Left lung (tissue), 10 donors: Measurements from ENCODE around the gene TEX28. TPM values are rescaled to one million over a fixed set of nuclear protein-coding genes. Genes with fewer than 3 reads are reported as not detected.

ENCODE experiments used
- ATAC-seq: fragments of 200-7000 bp; cut with Tn5 transposase; one replicate; pipeline ENCODE4 v1.9.1; 2020; ENCODE audit warnings: moderate library complexity
- DNase-seq, 4 donors: peaks; one replicate each; pipeline ENCODE4 v3.0.0-alpha.2; 2013 to 2020
- H3K27ac ChIP-seq, 2 donors: fragments of 200-600 bp; sonication (generic) in 1 of 2; one replicate each; pipeline versions ENCODE4 v1.5.0 to v1.8.0; 2020 to 2021
- H3K27me3 ChIP-seq, 2 donors: fragments of 200-600 bp; sonication (generic) in 1 of 2; one replicate each; pipeline versions ENCODE4 v1.5.0 to v1.8.0; 2020 to 2021
- H3K36me3 ChIP-seq, 2 donors: fragments of 200-600 bp; sonication (generic) in 1 of 2; one replicate each; pipeline versions ENCODE4 v1.5.0 to v1.8.0; 2020 to 2021
- H3K4me1 ChIP-seq, 2 donors: fragments of 200-600 bp; one replicate each; pipeline ENCODE4 v1.8.0; 2021
- H3K4me3 ChIP-seq, 2 donors: fragments of 200-600 bp; sonication (generic) in 1 of 2; one replicate each; pipeline versions ENCODE4 v1.5.0 to v1.8.0; 2020 to 2021; ENCODE audit warnings: mild to moderate bottlenecking in 1 of 2
- H3K9me3 ChIP-seq, 2 donors: fragments of 200-600 bp; sonication (generic) in 1 of 2; one replicate each; pipeline versions ENCODE4 v1.5.0 to v1.8.0; 2020 to 2021
- CTCF ChIP-seq, 2 donors: fragments of 200-600 bp; sonication (generic) in 1 of 2; IDR thresholded peaks; one replicate each; pipeline versions ENCODE4 v1.5.0 to v1.8.0; 2021; ENCODE audit warnings: antibody characterized with exemption in 2 of 2
- intact Hi-C, 2 donors: fragments of 100-400 bp; cut with DNase I; formaldehyde crosslinking; loops; one replicate each; pipeline versions ENCODE4 v1.11.2 to v1.14.2; 2022
- polyA plus RNA-seq, 6 donors: library from polyadenylated mRNA; unstranded; fragments of 120-200 nt; gene quantifications; one replicate each; pipeline ENCODE4 v1.2.1, GENCODE V29; 2013; ENCODE audit not compliant: insufficient read length in 6 of 6
- total RNA-seq, 2 donors: library from RNA; stranded (reverse); fragmentation: NEBNext Ultra II Directional; extraction: Animal tissue kit (Norgen Biotek cat#: 25700); gene quantifications; one replicate each; pipeline ENCODE4 v1.2.1, GENCODE V29; 2021
- donor health status: DM: no; HTN: yes; CAD: no.
- donor health status: DM: no; HTN: no; CAD: no.

The TEX28 gene
- total and polyA plus RNA-seq, 8 donors, result not detected

GRCh38 chrX:154320406-154320805 lies 25.5 kb upstream of the TEX28 start:
- intact Hi-C loops, result no loop called here
- no peaks in the 10 kb centered on the region for H3K4me1 ChIP-seq
- H3K9me3 ChIP-seq, result no peaks in the 10 kb centered on the region
- no peak for TF ChIP-seq CTCF (IDR thresholded peaks at IDR 0.05)
- H3K4me3 ChIP-seq, result no peak overlapping the region
- ATAC-seq (no peak), DNase-seq (no peak)
- H3K27me3 ChIP-seq, result no peaks in the 10 kb centered on the region
- H3K27ac ChIP-seq, result no peak overlapping the region
- no peaks in the 10 kb centered on the region for H3K36me3 ChIP-seq

- peak; percentile 31 to 35 for TF ChIP-seq CTCF (IDR thresholded peaks at IDR 0.05)
- H3K27ac ChIP-seq, result no peak overlapping the region
- no peaks in the 10 kb centered on the region for H3K4me1 ChIP-seq
- H3K36me3 ChIP-seq, result no peaks in the 10 kb centered on the region
- no peaks in the 10 kb centered on the region for H3K9me3 ChIP-seq
- H3K4me3 ChIP-seq, result no peak overlapping the region
- H3K27me3 ChIP-seq, result no peaks in the 10 kb centered on the region
- DNase-seq, result peak in 1 of 4 donors; percentile 26
- intact Hi-C loops, result no loop called here
- peak; percentile 53 for ATAC-seq
These were observed 22.6 kb upstream of the TEX28 start for GRCh38 chrX:154317391-154317995.

DNA sequence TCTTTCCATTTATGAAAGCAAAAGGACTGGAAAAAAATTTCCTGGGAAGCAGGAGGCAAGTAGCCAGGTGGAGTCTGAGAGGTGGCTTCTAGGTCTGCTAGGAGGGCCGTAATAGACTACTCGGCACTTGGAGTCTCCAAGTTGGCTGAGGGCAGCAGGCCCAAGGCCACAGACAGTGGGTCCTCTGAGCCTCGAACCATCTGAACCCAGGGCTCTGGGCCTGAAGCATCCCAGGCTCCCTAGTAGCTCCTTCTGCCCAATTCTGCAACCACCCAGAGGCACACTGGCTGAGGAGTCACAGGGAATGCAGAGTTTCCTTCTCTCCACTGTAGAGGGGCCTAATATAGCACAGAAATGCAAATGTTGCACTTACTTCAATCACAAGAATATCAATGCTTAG lies 20.5 kb upstream of the TEX28 start:
- intact Hi-C loops, result no loop called here
- Histone ChIP-seq H3K27me3 (no peaks in the 10 kb centered on the region), H3K4me3 (no peak overlapping the region), H3K36me3 (no peaks in the 10 kb centered on the region), H3K9me3 (no peaks in the 10 kb centered on the region), H3K4me1 (no peaks in the 10 kb centered on the region), H3K27ac (no peak overlapping the region)
- no peak for TF ChIP-seq CTCF (IDR thresholded peaks at IDR 0.05)
- no peak for ATAC-seq
- no peak for DNase-seq

DNA sequence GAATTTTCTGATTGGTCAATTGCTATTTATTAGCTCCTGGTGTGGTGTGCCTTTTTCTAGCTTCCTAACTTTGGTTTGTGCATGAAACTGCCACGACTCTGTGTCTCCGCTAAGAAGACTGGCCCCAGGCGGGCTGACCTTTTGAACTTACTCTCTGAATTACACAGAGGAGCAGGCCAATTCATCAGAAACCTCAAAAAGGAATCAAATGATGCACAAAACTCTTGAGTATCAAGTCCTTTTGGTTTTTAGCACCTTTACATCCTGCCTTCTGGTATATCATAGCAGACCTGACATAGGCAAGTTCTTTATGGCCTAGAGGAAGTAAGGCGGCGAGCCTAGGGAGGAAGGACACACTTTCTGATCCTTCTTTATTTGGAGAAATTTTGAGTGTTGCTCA lies 18.2 kb upstream of the TEX28 start:
- no peak overlapping the region for H3K4me3 ChIP-seq
- no peak for DNase-seq
- H3K36me3 ChIP-seq, result no peaks in the 10 kb centered on the region
- H3K27me3 ChIP-seq, result no peaks in the 10 kb centered on the region
- intact Hi-C loops, result no loop called here
- H3K4me1 ChIP-seq, result peaks cover 0 to 4% of the 10 kb centered on the region in 2 donors
- ATAC-seq, result no peak
- TF ChIP-seq CTCF (IDR thresholded peaks at IDR 0.05), result no peak
- H3K27ac ChIP-seq, result no peak overlapping the region
- no peaks in the 10 kb centered on the region for H3K9me3 ChIP-seq

- H3K4me1 ChIP-seq, result peaks cover 0 to 4% of the 10 kb centered on the region in 2 donors
- DNase-seq, result no peak
- no peaks in the 10 kb centered on the region for H3K36me3 ChIP-seq
- TF ChIP-seq CTCF (IDR thresholded peaks at IDR 0.05), result no peak
- no peak overlapping the region for H3K27ac ChIP-seq
- no peaks in the 10 kb centered on the region for H3K27me3 ChIP-seq
- no peak overlapping the region for H3K4me3 ChIP-seq
- ATAC-seq, result no peak
- intact Hi-C loops, result no loop called here
- no peaks in the 10 kb centered on the region for H3K9me3 ChIP-seq
These were observed 17.2 kb upstream of the TEX28 start for GRCh38 chrX:154312116-154312515.
